H1 (cell line): ENCODE results near the gene PDIA3.
"Not testable (repeated sequence)": the region's sequence is repeated elsewhere in the genome, so short reads cannot be mapped to it uniquely, and the experiment has no call there.

Experiments used
- ATF2 ChIP-seq: IDR thresholded peaks from 2 replicates; pipeline ENCODE4 v1.6.1; 2012; ENCODE audit warnings: low read length, inconsistent platforms
- CTCF ChIP-seq, 3 experiments: IDR thresholded peaks; 1 replicate in 2 of 3; 2 replicates in 1 of 3; pipeline versions ENCODE4 v1.5.1 to v1.6.1; 2011; ENCODE audit warnings: low read length in 3 of 3, mild to moderate bottlenecking in 3 of 3, inconsistent platforms in 2 of 3, low read depth in 1 of 3, moderate library complexity in 1 of 3; ENCODE audit not compliant: insufficient read depth in 1 of 3; ENCODE audit errors: control extremely low read depth in 1 of 3
- EGR1 ChIP-seq: IDR thresholded peaks from 2 replicates; pipeline ENCODE4 v1.6.1; 2011; ENCODE audit warnings: low read depth, low read length, borderline replicate concordance
- EP300 ChIP-seq, 2 experiments: IDR thresholded peaks; 1 replicate in 1 of 2; 2 replicates in 1 of 2; pipeline ENCODE4 v1.6.1; 2011 to 2012; ENCODE audit warnings: low read depth in 2 of 2, low read length in 2 of 2, mild to moderate bottlenecking in 2 of 2, borderline replicate concordance in 1 of 2, inconsistent platforms in 1 of 2, moderate library complexity in 1 of 2
- EZH2 ChIP-seq: fragments of 200-600 bp; sonication (generic); IDR thresholded peaks from 2 replicates; pipeline ENCODE4 v1.7.1; 2012; ENCODE audit warnings: low read depth, mild to moderate bottlenecking, moderate library complexity, low read length, inconsistent platforms; ENCODE audit not compliant: severe bottlenecking
- POLR2A ChIP-seq, 2 experiments: IDR thresholded peaks; 1 replicate in 1 of 2; 2 replicates in 1 of 2; pipeline ENCODE4 v1.6.1; 2011; ENCODE audit warnings: low read depth in 2 of 2, low read length in 2 of 2, mild to moderate bottlenecking in 2 of 2; ENCODE audit errors: control extremely low read depth in 1 of 2
- POLR2AphosphoS5 ChIP-seq: IDR thresholded peaks from 2 replicates; pipeline ENCODE4 v1.6.1; 2011; ENCODE audit warnings: low read depth, low read length
- TBP ChIP-seq: IDR thresholded peaks from 2 replicates; pipeline ENCODE4 v1.6.1; 2011; ENCODE audit warnings: low read depth, low read length, improper control_type of control experiment
- TF ChIP-seq, protein P1 (sequence below): IDR thresholded peaks from 2 replicates; pipeline ENCODE4 v1.6.1; 2011; ENCODE audit warnings: low read depth, mild to moderate bottlenecking, low read length; ENCODE audit not compliant: insufficient read depth

DNA sequence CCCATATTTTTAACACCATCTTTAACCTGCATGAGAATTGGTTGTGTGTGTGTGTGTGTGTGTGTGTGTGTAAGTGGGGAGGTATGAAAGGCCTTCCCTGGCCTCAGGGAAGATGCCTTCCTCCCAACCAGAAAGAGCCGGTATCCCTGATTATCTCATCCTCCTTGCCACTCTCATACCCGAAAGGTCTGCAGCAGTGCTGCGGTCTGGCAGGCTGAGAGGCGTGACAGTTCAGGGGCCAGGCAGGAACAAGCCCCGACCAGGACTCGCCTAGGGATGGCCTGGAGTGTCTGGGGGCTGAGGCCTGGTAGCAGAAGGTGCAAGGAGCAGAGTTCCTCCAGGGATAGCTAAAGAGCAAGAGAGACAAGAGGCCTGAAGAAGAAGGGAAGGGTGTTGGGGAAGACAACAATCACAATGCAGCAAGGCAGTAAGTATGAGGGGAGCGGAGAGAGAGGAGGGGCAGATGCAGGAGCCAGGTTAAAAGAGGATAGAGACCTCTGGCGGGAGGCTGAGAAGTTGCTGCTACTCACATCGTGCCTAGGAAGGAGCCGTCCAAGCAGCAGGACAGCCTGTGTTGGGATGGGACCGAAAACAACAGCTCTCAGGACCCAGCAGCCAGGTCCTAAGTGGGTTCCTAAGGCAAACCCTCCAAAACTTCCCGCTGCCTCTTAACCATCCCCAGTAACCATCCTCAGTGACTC lies 35.7 kb upstream of the PDIA3 start:
- not testable (repeated sequence) for TF ChIP-seq EZH2; CTCF (IDR thresholded peaks at IDR 0.05; ENCODE audit: control extremely low read depth in 1 of 3, insufficient read depth in 1 of 3, low read depth in 1 of 3, low read length in 3 of 3); POLR2AphosphoS5; EGR1; POLR2A (IDR thresholded peaks at IDR 0.05; ENCODE audit: control extremely low read depth in 1 of 2, low read depth in 2 of 2, low read length in 2 of 2); TBP; ATF2; EP300 (IDR thresholded peaks at IDR 0.05; ENCODE audit: borderline replicate concordance in 1 of 2, low read depth in 2 of 2, low read length in 2 of 2)
- TF ChIP-seq, protein P1, sequence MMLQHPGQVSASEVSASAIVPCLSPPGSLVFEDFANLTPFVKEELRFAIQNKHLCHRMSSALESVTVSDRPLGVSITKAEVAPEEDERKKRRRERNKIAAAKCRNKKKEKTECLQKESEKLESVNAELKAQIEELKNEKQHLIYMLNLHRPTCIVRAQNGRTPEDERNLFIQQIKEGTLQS = not testable (repeated sequence)
